HS-27A (cell line): ENCODE results near the gene HIC2.
"Not testable (repeated sequence)": the region's sequence is repeated elsewhere in the genome, so short reads cannot be mapped to it uniquely, and the experiment has no call there.

ENCODE experiments used
- DNase-seq: peaks from one replicate; pipeline ENCODE4 v3.0.0-alpha.2; 2012; ENCODE audit warnings: low read depth, missing footprints

HIC2 gene

GRCh38 chr22:21449531-21450319 is 32.6 kb downstream of the HIC2 start:
- DNase-seq: no peak

GRCh38 chr22:21450320-21450831 is 33.2 kb downstream of the HIC2 start:
- DNase-seq: no peak

GRCh38 chr22:21450858-21451353 is 33.7 kb downstream of the HIC2 start:
- DNase-seq: no peak

GRCh38 chr22:21451545-21452520 is 34.7 kb downstream of the HIC2 start:
- no peak for DNase-seq

- DNase-seq: not testable (repeated sequence)
These were observed 35.5 kb downstream of the HIC2 start for GRCh38 chr22:21452666-21453065.

GRCh38 chr22:21454998-21455333 is 37.8 kb downstream of the HIC2 start:
- not testable (repeated sequence) for DNase-seq

GRCh38 chr22:21455334-21456089 is 38.3 kb downstream of the HIC2 start:
- DNase-seq: no peak

GRCh38 chr22:21457023-21457787 is 40.0 kb downstream of the HIC2 start:
- DNase-seq: no peak

GRCh38 chr22:21462672-21463071 is 45.5 kb downstream of the HIC2 start:
- DNase-seq: not testable (repeated sequence)

- DNase-seq: not testable (repeated sequence)
These were observed 50.4 kb downstream of the HIC2 start, which contains the start of gene TMEM191C for GRCh38 chr22:21467337-21468193. TSS of gene TMEM191C (plus strand) at chr22:21467387. CDS start at chr22:21467460, 73 bp downstream.

- peak; percentile 41 for DNase-seq
These were observed 51.3 kb downstream of the HIC2 start for GRCh38 chr22:21468194-21469096.

- not testable (repeated sequence) for DNase-seq
These were observed 52.2 kb downstream of the HIC2 start for GRCh38 chr22:21469097-21469994.

GRCh38 chr22:21472984-21473383 is 55.8 kb downstream of the HIC2 start:
- DNase-seq: not testable (repeated sequence)

GRCh38 chr22:21473664-21474063 is 56.5 kb downstream of the HIC2 start:
- not testable (repeated sequence) for DNase-seq

GRCh38 chr22:21484039-21484438 is 66.9 kb downstream of the HIC2 start:
- DNase-seq: not testable (repeated sequence)

- not testable (repeated sequence) for DNase-seq
These were observed 70.6 kb downstream of the HIC2 start for GRCh38 chr22:21487723-21488122.

- not testable (repeated sequence) for DNase-seq
These were observed 72.0 kb downstream of the HIC2 start for GRCh38 chr22:21489149-21489680.
